Right lobe of liver (tissue), 6 donors: ENCODE data around the gene SORL1-AS1.
"Not testable (repeated sequence)": the region's sequence is repeated elsewhere in the genome, so short reads cannot be mapped to it uniquely, and the experiment has no call there.

Experiments used
- ATAC-seq, 4 donors: fragments of 200-7000 bp; cut with Tn5 transposase; one replicate each; pipeline ENCODE4 v1.9.1; 2020; ENCODE audit warnings: mild to moderate bottlenecking in 4 of 4, moderate library complexity in 4 of 4
- DNase-seq, 3 donors: peaks; one replicate each; pipeline ENCODE4 v3.0.0-alpha.2; 2020
- H3K27ac ChIP-seq, 3 donors: fragments of 200-600 bp; one replicate each; pipeline ENCODE4 v1.8.0; 2022
- H3K27me3 ChIP-seq, 2 donors: fragments of 200-600 bp; one replicate each; pipeline ENCODE4 v1.8.0; 2022
- H3K36me3 ChIP-seq, 4 donors: fragments of 200-600 bp; sonication (generic) in 1 of 4; one replicate each; pipeline versions ENCODE4 v1.5.1 to v1.8.0; 2017 to 2022; ENCODE audit warnings: control low read depth in 1 of 4
- H3K4me1 ChIP-seq, 4 donors: fragments of 200-600 bp; sonication (generic) in 1 of 4; one replicate each; pipeline versions ENCODE4 v1.5.1 to v1.8.0; 2017 to 2022; ENCODE audit warnings: control low read depth in 1 of 4
- H3K4me3 ChIP-seq, 3 donors: fragments of 200-600 bp; one replicate each; pipeline ENCODE4 v1.8.0; 2022
- H3K9me3 ChIP-seq, 4 donors: fragments of 200-600 bp; sonication (generic) in 1 of 4; one replicate each; pipeline versions ENCODE4 v1.5.1 to v1.8.0; 2017 to 2022; ENCODE audit warnings: control low read depth in 1 of 4
- CTCF ChIP-seq, 4 donors: fragments of 200-600 bp in 3 of 4; fragments of 450-650 bp in 1 of 4; IDR thresholded peaks; one replicate each; pipeline versions ENCODE4 v1.5.1 to v1.8.0; 2016 to 2022; ENCODE audit warnings: antibody characterized with exemption in 4 of 4, mild to moderate bottlenecking in 2 of 4
- POLR2A ChIP-seq: fragments of 450-650 bp; IDR thresholded peaks from one replicate; pipeline ENCODE4 v1.6.1; 2017; ENCODE audit warnings: antibody characterized with exemption, mild to moderate bottlenecking
- WGBS: methylation state at CpG from one replicate; pipeline ENCODE4 v1.1.6; 2018; ENCODE audit warnings: low coverage, low lambda C conversion rate; ENCODE audit not compliant: insufficient coverage; ENCODE audit errors: missing lambda C conversion rate; 5-methylcytosine and 5-hydroxymethylcytosine counted together
- intact Hi-C, 2 donors: fragments of 100-400 bp; cut with DNase I; formaldehyde crosslinking; loops; one replicate each; pipeline versions ENCODE4 v1.11.2 to v1.14.1; 2022
- donor health status: DM: no; HTN: yes; CAD: no.
- donor health status: DM: no; HTN: no; CAD: no.
- donor health status: DM: no; HTN: no; CAD: no.
- donor health status: DM: no; HTN: yes; CAD: no.
- donor health status: DM: no; HTN: yes; CAD: no.

SORL1-AS1 gene

GRCh38 chr11:121483805-121484480 is 31.2 kb upstream of the SORL1-AS1 start:
- H3K27ac ChIP-seq = no peak overlapping the region
- no peaks in the 10 kb centered on the region for H3K9me3 ChIP-seq
- intact Hi-C loops = loop anchor here in 1 of 2 donors (10.0 kb wide), 1 partner anchor 111 kb away; no protein-coding TSS in a partner anchor
- 73% methylated on average over 4 of the region's 4 CpGs for WGBS
- DNase-seq = no peak
- peak in 1 of 4 donors; percentile 11 for ATAC-seq
- H3K4me1 ChIP-seq = peaks cover 0 to 6% (median 1%) of the 10 kb centered on the region in 4 donors
- H3K4me3 ChIP-seq = no peak overlapping the region
- H3K36me3 ChIP-seq = peaks cover 0 to 42% (median 0%) of the 10 kb centered on the region in 4 donors
- TF ChIP-seq POLR2A (no peak), CTCF (IDR thresholded peaks at IDR 0.05) (no peak)
- no peaks in the 10 kb centered on the region for H3K27me3 ChIP-seq

- no peak for DNase-seq
- peak; percentile 41 to 53 (median 46) for ATAC-seq
- Histone ChIP-seq H3K27ac (no peak overlapping the region), H3K36me3 (peaks cover 0 to 34% (median 0%) of the 10 kb centered on the region in 4 donors), H3K27me3 (no peaks in the 10 kb centered on the region), H3K4me3 (no peak overlapping the region), H3K4me1 (peaks cover 0 to 6% (median 3%) of the 10 kb centered on the region in 4 donors), H3K9me3 (no peaks in the 10 kb centered on the region)
- WGBS = 54% methylated on average over 9 of the region's 9 CpGs
- intact Hi-C loops = loop anchor here in 1 of 2 donors (10.0 kb wide), 1 partner anchor 112 kb away; no protein-coding TSS in a partner anchor
- no peak for TF ChIP-seq POLR2A
- no peak for TF ChIP-seq CTCF (IDR thresholded peaks at IDR 0.05)
Observed at GRCh38 chr11:121482231-121483129, 29.7 kb upstream of the SORL1-AS1 start.

- H3K36me3 ChIP-seq = peaks cover 0 to 26% (median 0%) of the 10 kb centered on the region in 4 donors
- not testable (repeated sequence) for H3K27me3 ChIP-seq, H3K4me1 ChIP-seq, H3K9me3 ChIP-seq, DNase-seq, H3K4me3 ChIP-seq, H3K27ac ChIP-seq
- ATAC-seq = peak in 1 of 4 donors; percentile 5
- intact Hi-C loops = loop anchor here in 1 of 2 donors (10.0 kb wide), 1 partner anchor 113 kb away; no protein-coding TSS in a partner anchor
- WGBS = 69% methylated on average over 2 of the region's 2 CpGs
Observed at GRCh38 chr11:121481484-121482230, 28.9 kb upstream of the SORL1-AS1 start.

GRCh38 chr11:121479698-121480238 is 27.0 kb upstream of the SORL1-AS1 start:
- Histone ChIP-seq H3K27me3 (no peaks in the 10 kb centered on the region), H3K27ac (no peak overlapping the region), H3K4me1 (peaks cover 0 to 20% (median 3%) of the 10 kb centered on the region in 4 donors), H3K36me3 (peaks cover 0 to 10% (median 0%) of the 10 kb centered on the region in 4 donors), H3K9me3 (no peaks in the 10 kb centered on the region), H3K4me3 (no peak overlapping the region)
- intact Hi-C loops = loop anchor here in 1 of 2 donors (10.0 kb wide), 1 partner anchor 115 kb away; no protein-coding TSS in a partner anchor
- DNase-seq (no peak), ATAC-seq (no peak)
- no peak for TF ChIP-seq CTCF (IDR thresholded peaks at IDR 0.05)
- TF ChIP-seq POLR2A = no peak
- WGBS = 83% methylated on average over 1 of the region's 7 CpGs
